GM18868 (cell line): Measurements from ENCODE around the gene DLEC1.
"Not testable (repeated sequence)": the region's sequence is repeated elsewhere in the genome, so short reads cannot be mapped to it uniquely, and the experiment has no call there.

ENCODE experiments used
- ATAC-seq: cut with Tn5 transposase; IDR thresholded peaks from one replicate; pipeline ENCODE4 v1.9.1; 2021; ENCODE audit warnings: mild to moderate bottlenecking, moderate library complexity; ENCODE audit not compliant: unreplicated experiment

Gene DLEC1

DNA sequence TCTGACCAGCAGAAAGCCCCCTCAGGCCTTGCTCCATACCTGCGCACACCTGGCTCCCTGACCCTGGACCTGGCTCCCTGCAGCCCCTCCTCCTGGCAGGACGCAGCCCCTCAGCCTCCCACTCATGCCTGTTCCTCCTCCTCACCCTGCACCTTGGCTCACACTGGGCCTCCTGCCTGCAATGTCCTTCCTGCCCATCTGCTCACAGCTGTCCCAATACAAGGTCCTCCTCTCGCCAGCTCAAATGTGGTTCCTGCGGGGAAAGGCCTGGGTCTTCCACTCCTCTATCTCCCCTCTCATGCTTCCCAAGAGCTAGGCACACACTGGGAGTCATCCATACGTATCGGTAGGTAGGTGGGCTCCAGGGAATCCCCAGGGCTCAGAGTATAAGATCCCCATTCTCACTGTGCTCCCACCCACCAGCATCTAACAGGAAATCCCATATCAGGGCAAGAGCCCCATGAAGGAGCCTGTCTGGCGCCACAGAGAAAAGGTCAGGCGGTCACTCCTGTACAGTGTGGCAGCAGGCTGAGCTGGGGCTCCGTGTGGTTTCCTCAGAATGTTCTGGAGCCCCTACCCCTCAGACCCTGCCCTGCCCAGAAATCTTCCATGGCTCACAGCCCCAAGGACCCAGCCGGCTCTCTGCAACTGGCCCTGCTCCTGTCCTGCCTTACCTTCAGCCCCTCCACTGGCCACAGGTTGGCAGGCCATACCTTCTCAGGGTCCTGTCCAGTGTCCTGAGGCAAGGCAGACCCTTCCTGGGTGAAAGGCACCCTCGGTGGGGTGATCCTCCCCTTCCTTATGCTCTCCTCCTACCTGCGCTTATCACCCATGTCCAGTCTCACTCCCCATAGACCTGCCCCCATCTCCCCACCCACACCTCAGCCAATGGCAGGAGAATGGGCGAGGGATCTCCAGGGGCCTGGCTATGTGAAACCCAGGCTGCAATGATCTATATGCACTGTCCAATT is 20.4 kb upstream of the DLEC1 start:
- ATAC-seq, result no peak

DNA sequence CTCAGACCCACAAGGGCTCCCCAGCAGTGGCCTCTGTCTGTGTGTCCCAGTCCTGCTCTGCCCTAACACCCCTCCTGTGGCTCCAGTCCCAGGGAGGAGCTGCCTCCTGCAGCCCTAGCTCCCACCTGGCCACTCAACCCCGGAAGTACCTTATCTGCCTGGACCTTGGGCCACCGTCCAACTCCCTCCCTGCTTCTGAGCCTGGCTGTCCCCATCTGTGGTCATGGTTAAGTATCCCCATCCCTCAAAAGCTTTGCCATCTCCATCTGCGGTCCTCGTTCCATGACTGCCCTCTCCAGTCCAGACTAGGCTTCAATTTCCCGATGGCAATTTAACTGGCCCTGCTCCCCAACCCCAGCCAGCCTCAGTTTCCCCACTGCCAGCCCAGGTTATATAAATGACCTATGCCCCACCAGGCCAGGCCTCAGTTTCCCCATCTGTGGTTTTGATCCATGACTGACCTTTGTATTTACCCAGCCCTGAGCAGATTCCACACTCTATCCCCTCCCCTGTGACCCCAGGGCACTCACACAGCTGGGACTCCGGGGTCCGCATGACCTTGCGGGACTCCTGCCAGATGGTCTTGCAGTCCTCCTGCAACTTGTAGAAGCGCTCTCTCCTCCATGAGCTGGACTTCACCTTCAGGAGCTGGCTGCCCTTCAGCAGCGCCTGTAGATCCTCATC is 19.2 kb upstream of the DLEC1 start:
- no peak for ATAC-seq

DNA sequence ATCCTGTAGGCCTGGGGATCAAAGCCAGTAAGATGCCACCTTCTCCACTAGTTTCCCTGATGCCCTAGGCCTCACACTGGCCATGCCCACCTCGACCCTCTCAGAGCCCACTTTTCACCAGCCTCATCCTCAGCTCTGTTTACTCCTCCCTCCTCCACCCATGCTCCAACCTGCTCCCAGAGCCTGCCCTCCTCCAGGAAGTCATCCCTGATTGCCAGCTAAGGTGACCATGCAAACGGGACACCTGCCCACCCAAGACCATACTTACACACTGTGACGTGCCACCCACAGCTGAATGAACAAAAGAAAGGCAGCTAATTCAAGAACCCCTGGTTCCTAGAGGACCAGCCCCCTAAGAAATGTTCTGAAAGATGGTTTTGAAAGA is 18.7 kb upstream of the DLEC1 start:
- no peak for ATAC-seq

DNA sequence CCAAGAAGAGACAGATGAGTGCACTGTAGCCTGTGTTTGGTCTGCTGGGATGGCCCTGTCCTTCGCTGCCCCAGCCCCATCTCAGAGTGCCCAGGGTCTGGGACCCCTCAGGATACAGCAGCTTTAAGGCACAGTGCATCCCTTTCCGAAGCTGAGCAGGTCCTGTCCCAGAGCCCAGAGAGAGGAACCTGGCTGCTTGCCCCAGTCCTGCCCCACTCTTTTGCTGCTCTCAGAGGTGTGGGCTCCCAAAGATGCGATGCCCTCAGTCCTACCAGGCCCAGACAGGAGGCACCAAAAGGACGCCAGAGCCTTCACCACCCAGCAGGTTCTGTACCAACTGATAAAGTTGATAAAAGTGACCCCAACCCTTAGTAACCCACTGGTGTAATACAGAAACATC is 17.8 kb upstream of the DLEC1 start:
- ATAC-seq, result no peak

DNA sequence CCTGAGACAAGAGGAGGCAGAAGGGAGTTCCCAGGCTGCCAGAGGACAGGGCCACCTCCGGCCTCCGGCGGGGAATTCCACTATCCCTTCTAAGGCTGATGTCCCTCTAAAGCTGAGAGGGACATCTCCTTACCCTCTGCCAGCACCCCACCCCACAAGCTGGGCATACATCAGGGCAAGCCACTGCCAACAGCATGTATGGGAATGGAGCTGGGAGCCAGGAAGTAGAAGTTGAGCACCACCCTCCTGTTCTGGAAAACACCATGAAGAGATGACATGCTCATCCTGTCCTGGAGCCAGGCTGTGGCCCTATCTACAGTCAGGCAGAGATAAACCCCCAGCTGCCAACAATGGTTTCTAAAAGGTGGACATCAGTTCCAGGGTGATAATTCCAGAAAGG is 16.7 kb upstream of the DLEC1 start:
- ATAC-seq, result no peak

DNA sequence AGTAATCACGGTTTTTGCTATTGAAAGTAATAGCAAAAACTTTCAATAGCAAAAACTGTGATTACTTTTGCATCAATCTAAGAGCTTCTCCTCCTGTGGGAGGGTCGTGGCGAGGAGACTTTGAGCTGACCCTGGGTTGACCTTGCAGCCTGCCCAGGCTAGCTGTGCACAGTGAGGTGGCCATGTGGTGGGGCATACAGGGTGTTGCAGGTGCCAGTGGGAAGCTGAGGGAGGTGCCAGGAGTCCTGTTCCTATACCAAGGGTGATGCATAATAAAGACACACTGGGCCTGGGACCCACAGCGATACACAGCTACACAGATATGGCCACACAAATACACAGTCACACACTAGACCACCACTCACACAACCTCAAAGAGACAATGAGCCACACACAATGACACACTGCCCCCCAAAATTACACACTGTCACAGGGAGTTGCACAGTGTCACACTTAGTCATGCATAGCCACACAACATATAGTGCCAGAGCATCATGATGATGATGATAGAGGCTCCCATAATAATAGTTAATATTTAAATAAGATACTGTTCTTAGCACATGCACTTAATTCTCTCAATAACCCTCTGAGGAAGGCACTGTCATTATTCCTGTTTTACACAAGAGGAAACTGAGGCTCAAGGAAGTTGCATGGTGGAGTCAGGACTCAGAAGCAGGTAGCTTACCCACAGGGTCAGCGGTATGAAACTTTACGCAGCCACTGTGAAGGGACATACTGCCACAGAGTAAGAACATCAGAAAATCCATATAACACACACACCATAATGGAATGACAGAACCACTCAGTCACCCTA is 15.9 kb upstream of the DLEC1 start:
- ATAC-seq, result no peak

DNA sequence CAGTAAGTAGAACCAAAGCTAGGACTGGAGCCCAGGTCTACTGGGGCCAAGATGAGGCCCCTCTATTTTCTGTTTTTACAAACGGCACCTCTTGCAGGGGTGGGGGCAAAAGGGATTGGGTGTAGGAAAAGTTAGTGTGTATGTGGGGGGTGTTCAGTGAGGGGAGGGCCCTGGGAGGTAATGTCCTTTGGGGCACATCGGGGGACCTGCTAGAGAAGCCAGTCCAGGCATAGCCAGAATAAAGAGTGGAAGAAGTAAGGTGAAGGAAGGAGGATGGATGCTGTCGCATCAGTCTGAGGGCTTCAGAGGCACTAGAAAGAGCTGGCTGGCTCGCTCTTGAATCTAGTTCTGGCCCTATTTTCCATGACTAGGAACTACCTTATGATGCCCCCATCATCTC is 12.2 kb upstream of the DLEC1 start:
- ATAC-seq, result no peak

DNA sequence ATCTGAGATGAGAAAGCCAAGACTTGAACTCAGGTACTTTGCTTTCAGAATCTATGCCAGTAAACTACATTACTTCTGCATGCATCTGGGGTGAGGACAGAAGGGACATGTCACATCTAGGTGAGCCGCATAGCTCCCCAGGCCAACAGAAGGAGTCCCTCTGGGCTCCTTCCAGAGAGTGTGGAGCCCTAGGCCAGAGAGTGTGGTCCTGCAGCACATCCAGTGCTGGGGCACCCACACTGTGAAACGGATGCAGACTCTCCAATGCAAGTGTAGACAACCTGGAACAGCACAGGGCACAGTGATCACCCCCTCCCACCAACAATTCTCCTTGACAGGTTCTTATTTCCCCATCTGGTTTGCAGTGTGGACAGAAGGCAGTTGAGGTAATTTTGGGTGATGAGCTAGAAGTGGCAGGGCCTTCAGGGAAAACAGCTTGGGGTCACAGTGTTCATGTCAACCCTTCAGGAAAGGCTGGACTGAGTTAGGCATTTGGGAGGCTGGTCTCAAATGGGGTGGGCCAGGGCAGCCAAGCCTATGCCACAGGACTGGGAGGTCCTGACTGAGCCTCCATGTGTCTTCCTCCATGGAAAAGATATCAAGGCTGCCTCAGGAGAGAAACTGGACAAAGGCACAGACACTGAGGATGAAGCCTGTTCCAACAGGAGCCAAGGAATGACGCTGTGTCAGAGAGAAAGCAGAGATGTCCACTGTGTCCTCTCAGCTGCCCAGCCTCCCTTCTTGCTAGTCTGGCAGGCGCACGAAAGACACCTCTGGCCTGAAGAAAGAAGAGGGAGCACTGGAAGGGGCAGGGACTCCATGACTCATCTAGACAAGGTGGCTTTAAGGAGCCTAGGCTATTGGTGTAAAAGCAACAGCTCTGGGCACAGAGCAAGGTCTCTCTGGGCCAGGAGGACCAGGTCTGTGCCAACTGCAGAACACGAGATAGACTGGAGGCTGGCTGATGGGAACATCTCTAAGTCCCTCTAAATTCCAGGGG is 11.2 kb upstream of the DLEC1 start:
- no peak for ATAC-seq

DNA sequence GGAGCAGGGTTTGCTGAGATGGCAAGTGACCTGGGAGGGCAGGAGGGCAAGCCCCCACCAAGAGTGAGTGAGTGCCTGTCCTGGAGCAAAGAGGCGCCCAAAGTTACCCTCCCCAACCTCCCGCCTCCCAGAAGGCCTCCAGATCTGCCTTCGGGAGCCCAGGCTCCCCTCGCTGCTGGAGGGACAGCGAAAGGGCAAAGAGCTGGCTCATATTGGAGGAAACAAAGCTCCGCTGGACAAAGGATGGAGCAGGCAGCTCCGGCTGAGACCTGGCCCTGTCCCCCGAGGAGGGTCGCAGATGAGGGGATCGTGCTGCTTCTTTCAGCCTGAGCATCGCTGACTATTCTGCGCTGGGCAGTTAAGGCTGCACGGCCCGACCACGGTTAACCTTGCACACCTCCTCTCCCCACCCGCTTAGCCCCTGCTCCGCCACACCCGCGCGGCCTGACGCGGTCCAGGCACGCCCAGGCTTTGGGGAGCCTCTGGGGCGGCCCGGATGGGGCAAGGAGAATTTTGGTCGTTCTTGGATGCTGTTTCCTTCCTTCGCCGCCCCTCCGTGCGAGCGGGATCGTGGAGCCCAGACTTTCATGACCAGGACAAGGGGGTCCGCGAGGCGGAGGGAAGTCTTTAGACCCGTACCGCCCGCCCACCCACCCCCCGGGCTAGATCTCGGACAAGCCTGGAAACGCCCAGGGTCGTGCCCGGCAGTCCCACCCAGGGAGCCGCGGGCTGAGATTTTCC is 10.2 kb upstream of the DLEC1 start:
- no peak for ATAC-seq

DNA sequence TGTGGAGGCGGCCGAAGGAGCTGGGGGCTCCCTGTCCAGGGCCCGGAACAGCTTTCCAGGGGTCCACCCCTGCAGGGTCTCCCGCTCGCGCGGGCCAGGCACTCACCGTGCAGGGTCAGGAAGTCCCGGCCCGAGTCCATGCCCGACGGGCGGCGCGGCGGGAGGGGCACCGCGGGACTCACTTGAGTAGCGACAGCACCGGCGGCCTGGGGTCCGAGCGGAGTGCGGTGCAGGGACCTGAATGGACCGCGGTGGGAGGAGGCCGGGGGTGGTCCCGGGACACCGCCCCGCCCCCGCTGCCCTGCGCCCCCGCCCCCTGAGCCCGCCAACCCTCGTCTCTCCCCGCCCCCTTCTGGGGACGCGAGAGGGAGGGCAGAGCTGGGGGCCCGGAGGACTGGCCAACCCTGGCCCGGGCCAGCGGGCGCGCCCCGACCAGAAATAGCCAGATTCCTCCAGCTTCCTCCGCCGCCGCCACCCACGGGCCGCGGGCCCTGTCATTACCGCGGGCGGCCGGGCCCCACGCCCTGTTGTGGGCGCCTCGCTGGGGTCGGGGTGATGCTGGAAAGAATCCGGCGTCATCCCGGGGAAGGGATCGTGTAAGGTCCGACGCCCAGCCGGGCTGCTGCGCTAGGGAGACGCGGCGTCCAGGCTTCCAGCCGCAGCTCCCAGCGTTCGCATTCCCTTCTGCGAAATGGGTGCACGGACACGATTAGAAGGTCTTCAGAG is 9.4 kb upstream of the DLEC1 start, which contains the start of gene PLCD1:
Gene PLCD1 (minus strand): TSS at position 243 of the 726 bp plus-strand sequence. CDS start 103 bp downstream, at position 140.
- no peak for ATAC-seq

DNA sequence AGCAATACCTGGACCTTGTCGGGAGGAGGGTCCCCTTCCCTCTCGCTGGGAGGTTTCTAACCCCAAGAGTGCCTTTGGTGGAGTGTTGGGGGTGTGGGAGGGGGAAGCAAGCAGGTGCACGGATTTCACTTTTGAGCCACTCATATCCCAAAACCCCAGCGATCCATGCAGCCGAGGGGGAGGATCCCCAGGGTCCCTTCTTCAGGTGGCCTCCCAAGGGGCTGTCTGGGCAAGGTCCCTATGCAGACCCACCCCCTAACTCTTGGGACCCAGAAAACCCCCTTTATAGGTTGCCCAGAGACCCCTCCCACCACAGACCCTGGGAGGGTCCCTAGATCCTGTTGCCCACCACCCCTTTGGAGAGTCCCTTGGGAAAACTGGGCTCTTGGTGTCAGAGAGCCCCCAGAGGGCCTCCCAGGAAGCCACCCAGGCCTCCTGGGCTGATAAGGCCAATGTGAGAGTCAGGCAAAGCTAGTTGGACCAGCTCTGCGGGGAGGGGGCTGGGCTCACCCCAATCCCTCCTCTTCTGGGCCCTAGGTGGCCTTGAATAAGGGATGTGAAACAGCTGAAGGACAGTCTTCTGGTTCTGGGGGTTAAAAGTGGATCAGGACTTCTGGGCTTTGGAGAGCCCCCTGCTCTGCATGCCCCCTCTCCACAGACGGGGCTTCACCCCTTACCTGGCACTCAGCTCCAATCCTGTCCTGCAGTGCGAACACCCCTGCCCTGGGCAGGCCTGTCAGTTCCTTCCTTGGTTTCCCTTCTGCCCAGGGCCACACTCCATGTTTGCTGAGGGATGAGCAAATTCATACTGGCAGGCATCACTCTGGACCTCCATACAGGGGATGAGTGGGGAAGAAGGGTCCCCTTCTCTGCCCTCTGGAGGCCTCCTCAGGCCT is 8.6 kb upstream of the DLEC1 start:
- ATAC-seq, result no peak

DNA sequence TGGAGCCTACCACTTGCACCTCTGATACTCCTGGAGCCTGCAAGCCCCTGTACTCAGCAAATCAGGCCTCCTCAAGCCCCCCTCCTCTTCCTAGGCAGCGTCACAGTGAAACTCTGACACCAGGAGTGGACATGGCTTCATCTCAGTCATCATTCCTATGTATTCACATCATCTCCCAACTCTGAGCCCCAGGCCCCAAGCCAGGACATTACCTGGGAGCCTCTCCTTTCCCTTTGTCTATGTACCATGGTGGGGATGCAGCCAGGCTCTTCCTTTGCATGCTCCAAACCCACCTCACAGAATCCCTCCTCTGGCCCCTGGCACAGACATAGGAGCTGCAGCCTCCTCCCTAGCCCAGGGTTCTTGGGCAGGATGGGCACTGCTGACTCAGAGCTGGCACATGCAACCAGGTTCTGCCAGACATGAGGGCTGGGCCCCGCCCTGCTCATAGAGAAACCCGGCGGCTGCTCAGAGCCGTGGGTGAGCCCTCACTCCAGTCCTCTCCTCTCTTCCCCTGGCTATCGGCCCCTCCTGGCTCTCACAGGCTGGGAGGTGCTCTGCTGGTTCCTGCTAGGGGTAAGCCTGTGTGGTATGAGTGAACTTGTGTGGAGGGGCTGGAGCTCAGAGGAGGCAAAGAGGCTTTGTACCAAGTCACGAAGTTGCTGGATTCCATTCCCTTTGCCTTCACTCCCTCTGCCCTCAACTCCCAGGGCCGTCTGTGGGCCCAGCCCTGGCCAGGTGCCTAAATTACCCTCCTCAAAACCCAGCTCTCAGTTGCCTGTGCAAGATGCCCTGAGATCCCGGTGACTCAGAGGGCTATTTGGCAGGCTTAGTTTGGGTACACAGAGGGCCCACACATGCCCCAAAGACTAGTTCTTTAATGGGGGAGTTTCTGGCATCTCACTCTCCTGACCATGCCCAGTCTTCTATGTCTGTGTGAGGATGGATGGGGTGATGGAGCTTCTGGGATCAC is 7.7 kb upstream of the DLEC1 start:
- no peak for ATAC-seq

DNA sequence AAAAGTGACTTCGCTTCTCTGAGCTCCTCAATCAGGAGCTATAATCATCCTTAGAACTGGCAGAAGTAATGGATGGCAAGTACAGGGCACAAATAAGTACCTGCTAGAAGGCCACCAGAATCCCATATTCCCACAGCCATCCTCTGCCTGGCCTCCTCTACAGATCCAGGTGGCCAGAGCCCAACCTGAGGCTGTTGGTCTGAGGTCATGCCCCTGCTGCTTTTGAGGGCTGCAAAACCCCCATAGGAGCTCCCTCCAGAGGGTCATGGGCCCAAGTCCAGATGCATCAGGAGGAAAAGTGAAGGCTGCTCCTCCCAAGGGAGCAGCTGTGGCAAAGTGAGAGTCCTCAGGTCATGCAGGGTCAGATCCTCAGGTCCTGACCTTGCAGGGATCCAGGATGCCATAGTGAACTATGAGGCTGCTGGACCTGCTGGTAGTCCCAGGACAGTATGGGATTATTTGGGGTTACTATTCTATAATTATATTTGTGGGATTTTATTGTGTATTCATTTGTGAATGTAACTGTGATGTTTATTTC is 6.6 kb upstream of the DLEC1 start:
- no peak for ATAC-seq

DNA sequence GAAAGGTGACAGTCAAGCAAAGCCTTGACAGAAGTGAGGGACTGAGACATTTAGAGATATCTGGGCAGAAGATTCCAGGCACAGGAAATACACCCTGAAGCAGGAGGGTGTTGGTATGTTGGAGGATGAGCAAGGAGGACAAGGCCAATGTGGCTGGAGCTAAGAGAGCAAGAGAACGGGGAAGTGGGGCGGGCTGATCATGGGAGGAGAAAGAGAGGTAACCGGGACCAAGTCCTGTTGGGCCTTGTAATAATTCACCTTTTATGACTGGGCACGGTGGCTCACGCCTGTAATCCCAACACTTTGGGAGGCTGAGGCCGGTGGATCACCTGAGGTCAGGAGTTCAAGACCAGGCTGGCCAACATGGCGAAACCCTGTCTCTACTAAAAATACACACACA is 5.4 kb upstream of the DLEC1 start:
- not testable (repeated sequence) for ATAC-seq

DNA sequence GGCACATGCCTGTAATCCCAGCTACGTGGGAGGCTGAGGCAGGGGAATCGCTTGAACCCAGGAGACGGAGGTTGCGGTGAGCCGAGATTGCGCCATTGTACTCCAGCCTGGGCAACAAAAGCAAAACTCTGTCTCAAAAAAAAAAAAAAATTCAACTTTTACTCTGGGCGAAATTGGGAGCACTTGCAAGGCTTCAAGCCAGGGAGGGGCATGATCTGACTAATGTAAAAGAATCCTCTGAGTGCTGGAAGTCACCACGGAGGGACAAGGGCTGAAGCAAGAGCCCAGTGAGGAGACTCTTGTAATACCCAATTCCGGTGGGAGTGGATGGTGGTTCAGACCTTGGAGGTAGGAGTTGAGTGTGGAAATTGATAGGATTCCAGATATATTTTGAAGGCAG is 4.7 kb upstream of the DLEC1 start:
- not testable (repeated sequence) for ATAC-seq

DNA sequence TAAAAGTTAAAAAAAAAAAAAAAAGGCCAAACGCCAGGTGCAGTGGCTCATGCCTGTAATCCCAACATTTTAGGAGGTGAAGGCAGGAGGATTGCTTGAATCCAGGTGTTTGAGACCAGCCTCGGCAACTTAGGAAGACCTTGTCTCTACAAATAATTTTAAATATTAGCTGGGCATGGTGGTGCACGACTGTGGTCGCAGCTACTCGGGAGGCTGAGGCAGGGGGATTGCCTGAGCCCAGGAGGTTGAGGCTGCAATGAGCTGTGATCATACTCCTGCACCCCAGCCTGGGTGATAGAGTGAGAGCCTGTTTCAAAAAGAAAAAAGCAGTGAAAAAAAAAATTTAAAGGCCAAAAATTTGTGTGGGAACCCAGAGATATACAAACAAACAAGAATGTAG is 2.7 kb upstream of the DLEC1 start:
- no peak for ATAC-seq
